HG02759 (cell line): ENCODE measurements around the gene NEURL1B.

Source experiments
- ATAC-seq: cut with Tn5 transposase; IDR thresholded peaks from one replicate; pipeline ENCODE4 v1.9.1; 2021; ENCODE audit warnings: mild to moderate bottlenecking, moderate library complexity; ENCODE audit not compliant: unreplicated experiment

Gene NEURL1B

GRCh38 chr5:172727551-172727950 is 86.5 kb downstream of the NEURL1B start:
- ATAC-seq = no peak

GRCh38 chr5:172728481-172729241 is 87.6 kb downstream of the NEURL1B start:
- no peak for ATAC-seq

DNA sequence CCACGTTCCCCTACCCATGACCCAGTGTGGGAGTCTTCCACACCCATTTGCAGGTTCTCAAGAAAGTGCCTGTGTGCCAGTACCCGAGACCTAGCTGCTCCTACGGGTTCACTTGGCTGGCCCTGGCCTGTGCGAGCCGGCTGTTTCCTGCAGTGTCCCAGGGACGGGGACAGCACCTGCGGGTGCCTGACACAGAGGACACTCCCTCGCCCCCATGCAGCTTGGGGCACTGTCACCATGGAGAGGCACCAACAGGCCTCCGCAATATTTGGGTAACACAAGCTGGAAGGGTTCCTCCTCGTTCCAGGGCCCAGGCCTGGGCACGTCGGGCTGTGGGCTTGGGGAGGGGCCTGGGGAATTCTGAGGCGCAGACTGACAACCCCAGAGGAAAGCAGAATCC is 88.5 kb downstream of the NEURL1B start:
- no peak for ATAC-seq

DNA sequence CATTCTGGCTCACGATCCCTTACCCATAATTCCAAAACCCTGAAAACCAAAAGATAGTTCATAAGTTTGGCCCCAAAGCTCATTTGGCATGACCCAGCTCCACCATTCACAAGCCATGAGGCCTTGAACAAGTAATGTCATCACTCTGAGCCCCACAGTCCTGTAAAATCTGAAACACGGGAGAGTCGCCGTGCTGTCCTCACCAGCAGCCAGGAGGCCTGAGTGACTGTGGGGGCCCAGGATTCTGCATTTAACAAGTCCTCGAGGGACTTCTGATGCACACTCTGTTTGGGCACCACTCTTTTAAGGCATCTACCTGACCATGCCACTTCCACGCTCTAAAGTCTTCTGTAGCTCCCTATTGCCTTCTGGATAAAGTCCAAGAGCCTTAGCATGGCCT is 89.2 kb downstream of the NEURL1B start:
- no peak for ATAC-seq

DNA sequence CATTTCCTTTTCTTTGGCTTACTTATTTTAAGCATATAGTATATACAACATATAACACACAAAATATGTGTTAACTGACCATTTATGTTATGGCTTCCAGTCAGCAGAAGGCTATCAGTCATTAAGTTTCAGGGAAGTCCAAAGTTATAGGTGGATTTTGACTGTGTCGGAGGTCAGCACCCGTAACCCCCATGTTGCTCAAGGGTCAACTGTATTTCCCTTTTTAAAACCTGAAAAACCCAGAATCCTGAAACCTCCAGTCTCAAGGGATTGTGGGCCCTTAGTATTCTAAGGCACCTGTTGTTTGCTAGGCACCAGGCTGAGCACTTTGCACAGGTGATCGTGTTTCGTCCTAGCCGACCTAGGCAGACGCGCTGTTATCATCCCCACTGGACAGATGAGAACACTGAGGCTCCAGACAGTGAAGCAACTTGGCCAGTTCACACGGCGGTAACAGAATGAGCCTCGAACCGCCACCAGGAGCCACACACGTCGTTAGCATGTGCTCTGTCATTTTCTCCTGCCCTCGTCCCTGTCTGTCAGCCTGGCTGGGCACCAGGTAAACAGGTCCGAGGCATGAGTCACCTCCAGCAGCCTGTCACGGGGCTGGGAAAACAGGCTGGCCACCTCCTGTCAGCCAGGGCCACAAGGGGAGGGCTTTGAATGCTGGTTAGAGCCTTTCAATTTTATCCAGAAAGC is 90.1 kb downstream of the NEURL1B start:
- ATAC-seq = no peak

DNA sequence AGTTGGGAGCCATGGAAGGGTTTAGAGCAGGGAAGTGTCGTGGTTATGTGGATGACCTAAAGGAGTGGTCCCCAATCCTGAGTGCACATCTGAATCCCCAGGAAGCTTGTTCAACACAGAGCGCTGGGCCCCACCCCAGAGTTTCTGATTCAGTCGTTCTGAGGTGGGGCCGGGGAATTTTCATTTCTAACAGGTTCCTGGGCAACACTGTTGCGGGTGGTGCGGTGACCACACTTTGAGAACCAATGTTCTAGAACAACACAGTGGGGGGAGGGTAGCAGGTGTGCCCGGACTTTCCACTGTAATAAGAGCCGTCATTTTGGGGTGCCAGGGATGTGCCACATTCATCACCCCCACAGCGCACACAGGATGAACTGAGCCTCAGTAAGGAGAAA is 90.6 kb downstream of the NEURL1B start:
- ATAC-seq = no peak

DNA sequence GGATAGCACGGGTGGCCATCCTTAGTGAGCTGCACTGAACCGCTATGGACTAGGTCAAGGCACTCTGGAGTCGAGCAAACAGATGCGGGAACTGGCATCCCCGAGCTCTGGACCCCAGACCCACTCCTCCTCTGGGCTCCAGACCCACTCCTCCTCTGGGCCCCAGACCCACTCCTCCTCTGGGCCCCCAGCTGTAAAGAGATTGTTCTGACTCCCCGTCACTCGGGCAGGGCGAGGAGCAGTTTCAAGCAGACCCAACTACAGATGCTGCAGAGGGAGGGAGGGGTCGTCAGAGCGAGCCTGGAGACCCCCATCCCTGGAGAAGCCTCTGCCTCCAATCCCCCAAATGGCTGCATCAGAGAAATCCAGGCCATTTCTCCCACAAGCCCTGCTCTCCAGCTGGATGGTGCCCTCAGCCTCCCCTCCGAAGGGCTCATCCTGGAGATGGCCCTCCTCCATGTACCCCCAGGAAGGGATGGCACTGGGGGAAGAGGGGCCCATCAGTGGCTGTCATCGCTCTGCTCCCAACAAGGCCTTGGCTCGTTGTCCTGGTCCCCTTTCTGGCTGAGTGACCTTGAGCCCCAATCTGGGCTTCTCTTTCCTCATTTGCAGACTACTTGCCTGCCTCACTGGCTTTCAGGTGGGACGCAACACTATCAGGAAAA is 91.3 kb downstream of the NEURL1B start:
- no peak for ATAC-seq

DNA sequence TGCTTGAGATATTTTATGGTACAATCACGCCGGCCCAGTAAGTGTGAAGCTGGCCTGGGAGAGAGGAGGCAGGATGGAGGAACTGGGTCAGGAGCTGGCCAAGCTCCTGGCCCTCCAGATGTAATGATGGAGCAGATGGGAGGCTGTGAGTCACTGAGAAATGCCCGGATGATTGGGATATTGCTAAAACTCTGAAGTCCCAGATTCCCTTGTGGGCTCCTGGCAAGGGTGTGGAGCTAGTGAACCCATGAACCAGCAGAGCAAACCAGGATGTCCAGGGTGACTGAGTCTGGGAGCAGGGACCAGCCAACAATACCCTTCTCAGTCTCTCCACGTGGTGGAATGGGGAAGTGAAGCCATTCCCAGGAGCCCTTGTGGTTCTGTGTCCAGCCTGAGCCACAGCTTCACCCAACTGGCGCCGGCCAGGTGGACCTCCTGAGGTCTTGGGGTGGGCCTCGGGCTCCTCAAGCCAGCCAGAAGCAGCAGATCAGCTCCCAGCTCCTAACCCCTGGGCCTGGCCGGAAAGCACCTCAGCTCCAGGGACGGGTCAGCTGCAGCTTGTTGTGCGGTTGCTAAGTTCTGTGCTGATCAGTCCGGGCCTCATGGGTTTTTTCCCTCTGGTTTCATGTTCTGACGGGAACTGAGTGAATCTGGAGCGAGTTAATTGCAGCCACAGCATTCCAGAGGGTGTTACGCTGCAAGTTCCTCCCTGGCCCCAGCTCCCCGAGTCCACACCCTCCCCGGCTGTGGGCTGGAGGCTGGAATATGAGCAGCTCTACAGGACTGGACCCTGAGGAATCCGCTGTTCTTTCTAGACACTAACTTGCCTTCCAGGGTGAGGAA is 92.3 kb downstream of the NEURL1B start:
- ATAC-seq = no peak

DNA sequence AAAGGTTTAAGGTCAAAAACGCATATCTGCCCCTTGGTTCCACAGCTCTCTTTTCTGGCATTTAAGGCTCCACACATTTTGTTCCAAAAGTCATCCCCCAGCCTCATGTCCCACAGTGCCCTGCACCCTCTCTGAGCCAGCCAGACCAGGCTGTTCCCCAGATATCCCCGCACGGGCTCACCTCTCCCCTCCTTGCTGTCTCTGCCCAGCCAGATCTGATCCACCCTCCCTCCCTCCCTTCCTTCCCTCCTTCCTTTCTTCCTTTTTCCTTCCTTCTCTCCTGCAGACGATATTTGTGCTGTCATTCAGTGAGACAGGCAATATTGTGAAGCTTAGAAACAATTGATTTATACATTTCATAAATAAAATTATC is 92.9 kb downstream of the NEURL1B start:
- no peak for ATAC-seq

DNA sequence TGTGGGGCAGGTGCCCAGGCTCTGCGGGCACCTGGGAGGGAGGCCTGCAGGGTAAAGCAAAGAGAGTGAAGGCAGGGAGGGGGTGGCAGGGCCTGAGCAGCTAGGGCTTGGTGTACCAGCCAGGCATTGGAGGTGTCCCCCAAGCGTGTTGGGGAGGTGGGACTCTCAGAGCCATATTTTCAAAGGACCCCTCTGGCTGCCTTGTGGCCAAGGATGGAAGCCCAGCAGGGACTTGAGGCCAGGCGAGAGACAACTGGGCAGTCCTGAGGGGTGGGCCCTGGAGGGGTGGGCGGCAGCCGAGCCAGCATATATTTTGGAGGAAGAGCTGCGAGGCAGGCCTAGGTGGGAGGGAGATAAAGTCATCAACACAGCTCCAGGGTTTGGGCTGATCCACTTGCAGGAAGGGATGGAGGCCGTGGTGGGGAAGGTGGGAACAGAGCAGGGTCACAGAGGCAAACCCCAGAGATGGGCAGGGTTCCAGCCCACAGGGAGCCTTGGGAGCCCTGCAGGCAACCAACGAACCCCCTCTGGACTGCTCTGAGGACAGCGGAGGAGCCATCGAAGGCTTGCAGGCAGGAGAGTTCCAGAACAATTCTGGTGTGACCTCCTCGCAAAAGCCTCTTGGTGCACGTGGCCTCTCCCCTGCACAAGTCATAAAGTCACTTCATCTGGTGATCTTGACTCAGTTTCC is 94.2 kb downstream of the NEURL1B start:
- ATAC-seq = no peak

- no peak for ATAC-seq
Observed at GRCh38 chr5:172736508-172737135, 95.6 kb downstream of the NEURL1B start.

DNA sequence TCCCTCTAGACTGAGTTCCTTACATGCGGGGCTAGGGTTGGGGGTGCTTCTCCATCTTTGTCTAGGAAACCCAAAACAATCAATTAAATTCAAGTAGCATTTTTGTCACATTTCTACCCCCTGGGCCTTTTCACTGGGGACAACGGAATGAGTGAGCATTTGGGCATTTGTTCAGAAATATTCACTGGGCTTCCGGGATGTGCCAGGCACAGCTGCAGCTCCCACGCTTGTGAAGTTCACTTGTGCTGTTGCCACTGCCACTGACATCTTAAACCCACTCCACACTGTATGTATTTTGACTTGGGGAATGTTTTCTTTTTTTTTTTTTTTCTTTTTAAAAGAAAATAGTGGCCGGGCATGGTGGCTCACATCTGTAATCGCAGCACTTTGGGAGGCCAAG is 98.3 kb downstream of the NEURL1B start:
- ATAC-seq = no peak

DNA sequence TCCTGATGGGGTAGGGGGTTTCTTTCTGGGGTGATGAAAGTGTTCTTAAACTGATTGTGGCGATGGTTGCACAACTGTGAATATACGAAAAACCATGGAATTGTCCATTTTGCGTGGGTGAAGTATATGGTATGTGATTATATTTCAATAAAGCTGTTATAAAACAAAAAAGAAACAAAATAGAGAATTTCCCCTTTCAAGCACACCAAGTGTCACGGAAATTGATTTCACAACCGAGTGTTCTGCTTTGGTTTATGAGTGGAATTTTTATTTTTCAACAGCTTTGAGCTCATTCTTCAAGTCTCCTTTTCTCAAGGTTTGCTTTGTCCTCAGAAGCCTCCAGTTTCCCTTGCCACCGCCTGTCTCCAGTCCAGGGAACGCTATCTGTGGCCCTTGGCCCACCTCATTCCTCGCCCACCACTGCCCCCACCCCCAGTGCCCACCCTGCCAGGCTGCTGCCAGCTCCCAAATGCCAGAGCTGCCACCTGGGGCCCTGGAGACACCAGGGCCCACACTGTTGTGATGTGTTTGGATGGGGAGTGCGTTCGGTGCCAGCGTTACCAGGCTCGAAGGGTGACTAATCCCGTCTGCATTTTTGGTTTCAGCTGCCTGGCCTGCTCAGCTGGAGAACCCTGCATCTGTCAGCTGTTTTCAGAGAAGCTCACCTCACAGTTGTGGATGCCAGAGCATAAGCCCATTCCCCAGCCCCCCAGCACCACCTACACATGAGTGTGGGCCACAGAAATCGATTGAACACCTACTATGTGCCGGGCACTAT is 99.6 kb downstream of the NEURL1B start:
- no peak for ATAC-seq
